Choroid plexus epithelial cell (primary cell): ENCODE measurements around the gene VWA2.

Experiments used
- DNase-seq: peaks from one replicate; pipeline ENCODE4 v3.0.0-alpha.2; 2010; ENCODE audit warnings: low read depth
- H3K4me3 ChIP-seq: 2 replicates; pipeline ENCODE4 v1.5.1; 2011; ENCODE audit warnings: low read depth, mild to moderate bottlenecking, control low read depth, low read length, moderate library complexity
- CTCF ChIP-seq: conservative IDR thresholded peaks from 2 replicates; pipeline ENCODE4 v1.5.1; 2011; ENCODE audit warnings: low read depth, mild to moderate bottlenecking, control low read depth, inconsistent platforms, low read length, moderate library complexity

The VWA2 gene

GRCh38 chr10:114290038-114290437 lies 51.0 kb downstream of the VWA2 start:
- no peak for DNase-seq
- no peak for TF ChIP-seq CTCF
- H3K4me3 ChIP-seq = no peak overlapping the region

- no peak for DNase-seq
- no peak overlapping the region for H3K4me3 ChIP-seq
- TF ChIP-seq CTCF = no peak
Observed at GRCh38 chr10:114291076-114291475, 52.0 kb downstream of the VWA2 start.

GRCh38 chr10:114291516-114291915 lies 52.5 kb downstream of the VWA2 start:
- no peak for DNase-seq
- no peak overlapping the region for H3K4me3 ChIP-seq
- TF ChIP-seq CTCF = no peak

GRCh38 chr10:114293075-114293474 lies 54.0 kb downstream of the VWA2 start:
- DNase-seq = no peak
- no peak for TF ChIP-seq CTCF
- H3K4me3 ChIP-seq = no peak overlapping the region

GRCh38 chr10:114294549-114294948 lies 55.5 kb downstream of the VWA2 start:
- no peak for TF ChIP-seq CTCF
- H3K4me3 ChIP-seq = no peak overlapping the region
- no peak for DNase-seq

- H3K4me3 ChIP-seq = no peak overlapping the region
- DNase-seq = no peak
- TF ChIP-seq CTCF = no peak
Observed at GRCh38 chr10:114295393-114295792, 56.3 kb downstream of the VWA2 start.

- DNase-seq = no peak
- H3K4me3 ChIP-seq = no peak overlapping the region
- no peak for TF ChIP-seq CTCF
Observed at GRCh38 chr10:114297136-114297705, 58.2 kb downstream of the VWA2 start.
